H9 (cell line): Measurements from ENCODE around the gene CALCR. TPM values are rescaled to one million over a fixed set of nuclear protein-coding genes. Genes with fewer than 3 reads are reported as not detected.

ENCODE experiments used
- DNase-seq: peaks from one replicate; pipeline ENCODE4 v3.0.0-alpha.2; 2017
- H2AFZ ChIP-seq: one replicate; pipeline ENCODE4 v1.6.1; 2013; ENCODE audit warnings: mild to moderate bottlenecking, low read length, control low read depth, moderate library complexity
- H2AK5ac ChIP-seq: 2 replicates; pipeline ENCODE4 v1.6.1; 2013; ENCODE audit warnings: low read length, control low read depth, mixed read lengths; ENCODE audit not compliant: insufficient read length
- H2BK120ac ChIP-seq: one replicate; pipeline ENCODE4 v1.6.1; 2013; ENCODE audit warnings: low read depth, mild to moderate bottlenecking, low read length, control low read depth, inconsistent platforms; ENCODE audit not compliant: poor library complexity, severe bottlenecking
- H2BK12ac ChIP-seq: 2 replicates; pipeline ENCODE4 v1.6.1; 2013; ENCODE audit warnings: low read length, control low read depth, mixed read lengths, low read depth; ENCODE audit not compliant: insufficient read length
- H2BK15ac ChIP-seq: 2 replicates; pipeline ENCODE4 v1.6.1; 2013; ENCODE audit warnings: low read depth, low read length, control low read depth
- H2BK20ac ChIP-seq: one replicate; pipeline ENCODE4 v1.6.1; 2013; ENCODE audit warnings: low read depth, mild to moderate bottlenecking, low read length, control low read depth, inconsistent platforms; ENCODE audit not compliant: poor library complexity, severe bottlenecking
- H2BK5ac ChIP-seq: 2 replicates; pipeline ENCODE4 v1.6.1; 2013; ENCODE audit warnings: low read length, control low read depth, mixed read lengths; ENCODE audit not compliant: insufficient read length
- H3K14ac ChIP-seq: 2 replicates; pipeline ENCODE4 v1.6.1; 2013; ENCODE audit warnings: low read length, control low read depth; ENCODE audit not compliant: insufficient read depth
- H3K18ac ChIP-seq: 2 replicates; pipeline ENCODE4 v1.6.1; 2013; ENCODE audit warnings: low read depth, mild to moderate bottlenecking, mixed read lengths, low read length, control low read depth; ENCODE audit not compliant: insufficient read length
- H3K23ac ChIP-seq: 2 replicates; pipeline ENCODE4 v1.6.1; 2013; ENCODE audit warnings: low read length, control low read depth, mixed read lengths, low read depth; ENCODE audit not compliant: insufficient read length
- H3K23me2 ChIP-seq: 2 replicates; pipeline ENCODE4 v1.6.1; 2013; ENCODE audit warnings: low read depth, mild to moderate bottlenecking, mixed read lengths, low read length, control low read depth; ENCODE audit not compliant: insufficient read length, poor library complexity, severe bottlenecking
- H3K27ac ChIP-seq: 2 replicates; pipeline ENCODE4 v1.5.1; 2013; ENCODE audit warnings: low read length, control low read depth, mixed read lengths, low read depth; ENCODE audit not compliant: insufficient read length
- H3K27me3 ChIP-seq: 2 replicates; pipeline ENCODE4 v1.6.1; 2013; ENCODE audit warnings: low read length, control low read depth, inconsistent platforms; ENCODE audit not compliant: insufficient read depth
- H3K4ac ChIP-seq: 2 replicates; pipeline ENCODE4 v1.6.1; 2013; ENCODE audit warnings: low read depth, mild to moderate bottlenecking, control low read depth, inconsistent platforms, low read length, moderate library complexity
- H3K4me1 ChIP-seq: 2 replicates; pipeline ENCODE4 v1.6.1; 2013; ENCODE audit warnings: low read length, control low read depth, inconsistent platforms; ENCODE audit not compliant: insufficient read depth
- H3K4me2 ChIP-seq: 2 replicates; pipeline ENCODE4 v1.6.1; 2013; ENCODE audit warnings: low read length, control low read depth, mixed read lengths; ENCODE audit not compliant: insufficient read length, insufficient read depth
- H3K56ac ChIP-seq: 2 replicates; pipeline ENCODE4 v1.6.1; 2013; ENCODE audit warnings: low read depth, mild to moderate bottlenecking, mixed read lengths, low read length, control low read depth; ENCODE audit not compliant: insufficient read length
- H3K79me1 ChIP-seq: 2 replicates; pipeline ENCODE4 v1.6.1; 2013; ENCODE audit warnings: low read depth, mild to moderate bottlenecking, moderate library complexity, low read length, control low read depth, inconsistent platforms; ENCODE audit not compliant: insufficient read depth, poor library complexity, severe bottlenecking
- H3K79me2 ChIP-seq: 2 replicates; pipeline ENCODE4 v1.6.1; 2013; ENCODE audit warnings: low read length, control low read depth, inconsistent platforms; ENCODE audit not compliant: insufficient read depth
- H3K9ac ChIP-seq: 2 replicates; pipeline ENCODE4 v1.6.1; 2013; ENCODE audit warnings: low read length, control low read depth, mixed read lengths; ENCODE audit not compliant: insufficient read length; ENCODE audit errors: extremely low read depth
- H3K9me3 ChIP-seq: one replicate; pipeline ENCODE4 v1.6.1; 2013; ENCODE audit warnings: low read depth, low read length, inconsistent platforms; ENCODE audit not compliant: control insufficient read depth
- H3T11ph ChIP-seq: one replicate; pipeline ENCODE4 v1.6.1; 2013; ENCODE audit warnings: mild to moderate bottlenecking, low read length, control low read depth, inconsistent platforms
- H4K20me1 ChIP-seq: one replicate; pipeline ENCODE4 v1.6.1; 2013; ENCODE audit not compliant: control insufficient read depth, insufficient read length, insufficient read depth
- H4K5ac ChIP-seq: 2 replicates; pipeline ENCODE4 v1.6.1; 2013; ENCODE audit warnings: low read depth, mild to moderate bottlenecking, mixed read lengths, low read length, control low read depth; ENCODE audit not compliant: insufficient read length
- H4K8ac ChIP-seq: replicated peaks from 2 replicates; pipeline ENCODE4 v1.6.1; 2013; ENCODE audit warnings: low read length, control low read depth, mixed read lengths, low read depth; ENCODE audit not compliant: insufficient read length
- H4K91ac ChIP-seq: 2 replicates; pipeline ENCODE4 v1.6.1; 2013; ENCODE audit warnings: low read depth, mild to moderate bottlenecking, moderate library complexity, mixed read lengths, low read length, control low read depth; ENCODE audit not compliant: insufficient read length
- H3K27ac Mint-ChIP-seq, 3 experiments: 2 replicates in 2 of 3; 3 replicates in 1 of 3; pipeline ENCODE4 v1.8.0; 2020 to 2021; ENCODE audit warnings: mixed read lengths in 3 of 3, mild to moderate bottlenecking in 1 of 3, moderate library complexity in 1 of 3
- H3K27me3 Mint-ChIP-seq: 2 replicates; pipeline ENCODE4 v1.8.0; 2021; ENCODE audit warnings: low read depth, mild to moderate bottlenecking, moderate library complexity, mixed read lengths
- H3K36me3 Mint-ChIP-seq, 3 experiments: 2 replicates in 2 of 3; 3 replicates in 1 of 3; pipeline ENCODE4 v1.8.0; 2020 to 2021; ENCODE audit warnings: low read depth in 3 of 3, mixed read lengths in 3 of 3; ENCODE audit not compliant: insufficient read depth in 1 of 3
- H3K4me1 Mint-ChIP-seq, 2 experiments: 2 replicates each; pipeline ENCODE4 v1.8.0; 2020; ENCODE audit warnings: mixed read lengths in 2 of 2
- H3K4me3 Mint-ChIP-seq, 2 experiments: 2 replicates in 1 of 2; 3 replicates in 1 of 2; pipeline ENCODE4 v1.8.0; 2020 to 2021; ENCODE audit warnings: mild to moderate bottlenecking in 2 of 2, mixed read lengths in 2 of 2, moderate library complexity in 1 of 2
- H3K9me3 Mint-ChIP-seq, 2 experiments: 2 replicates in 1 of 2; 3 replicates in 1 of 2; pipeline ENCODE4 v1.8.0; 2020; ENCODE audit warnings: mild to moderate bottlenecking in 2 of 2, mixed read lengths in 2 of 2, moderate library complexity in 1 of 2
- CTCF ChIP-seq: fragments of 200-600 bp; sonication (generic); conservative IDR thresholded peaks from 3 replicates; pipeline ENCODE4 v1.8.0; 2021; ENCODE audit warnings: antibody characterized with exemption, mild to moderate bottlenecking
- WGBS: extraction: QIAGEN DNeasy Blood & Tissue Kit; methylation state at CpG from one replicate; pipeline ENCODE4 v1.1.7; 2013; ENCODE audit warnings: missing lambda C conversion rate, low lambda C conversion rate, mixed read lengths; ENCODE audit not compliant: insufficient read length; ENCODE audit errors: extremely low coverage; 5-methylcytosine and 5-hydroxymethylcytosine counted together
- total RNA-seq: library from RNA; stranded (reverse); gene quantifications from 2 replicates; pipeline ENCODE4 v1.2.1, GENCODE V29; 2021

Gene CALCR
- total RNA-seq, 1 experiment from 2014 or later, result 0.52 TPM

- Histone ChIP-seq H3K9me3 (no peaks in the 10 kb centered on the region), H3K23me2 (no peaks in the 10 kb centered on the region), H4K5ac (no peak overlapping the region), H4K20me1 (no peaks in the 10 kb centered on the region), H2BK15ac (no peak overlapping the region), H3K4ac (no peak overlapping the region), H2BK120ac (no peak overlapping the region), H3K4me1 (0 out of 2 replicates have a peak, but pooled peaks cover 2% of the 10 kb centered on the region), H3K27me3 (no peaks in the 10 kb centered on the region), H2AK5ac (no peak overlapping the region), H3K56ac (no peak overlapping the region), H3K79me1 (no peaks in the 10 kb centered on the region), H3K79me2 (no peaks in the 10 kb centered on the region), H2AFZ (no peak overlapping the region), H2BK20ac (no peak overlapping the region), H3K4me2 (no peak overlapping the region), H2BK12ac (no peak overlapping the region), H3K23ac (no peak overlapping the region), H3K9ac (no peak overlapping the region), H4K8ac (no peak overlapping the region), H4K91ac (no peak overlapping the region), H3K14ac (no peak overlapping the region), H3K27ac (no peak overlapping the region), H3K18ac (no peak overlapping the region), H2BK5ac (no peak overlapping the region), H3T11ph (no peak overlapping the region)
- Mint-ChIP-seq H3K9me3 (no peaks in the 10 kb centered on the region), H3K27me3 (no peaks in the 10 kb centered on the region), H3K36me3 (no peaks in the 10 kb centered on the region), H3K27ac (no peak overlapping the region), H3K4me3 (no peak overlapping the region), H3K4me1 (peaks cover 2 to 8% of the 10 kb centered on the region in 2 experiments; a peak in 3 of 4 replicates)
- TF ChIP-seq CTCF, result no peak
- WGBS, result no CpG with 5 or more reads among the region's 6 CpGs
- no peak for DNase-seq
These were observed 138.7 kb downstream of the CALCR start for GRCh38 chr7:93435791-93436190.
